Stimulated activated CD8-positive, alpha-beta memory T cell treated with anti-CD3 and anti-CD28 coated beads, Interleukin-4, amount 100 ng/mL, for 48 hours (primary cell): ENCODE results near the gene VANGL1.
"Not testable (repeated sequence)": the region's sequence is repeated elsewhere in the genome, so short reads cannot be mapped to it uniquely, and the experiment has no call there.

Experiments
- DNase-seq: peaks from one replicate; pipeline ENCODE4 v3.0.0-alpha.2; 2020

The VANGL1 gene

DNA sequence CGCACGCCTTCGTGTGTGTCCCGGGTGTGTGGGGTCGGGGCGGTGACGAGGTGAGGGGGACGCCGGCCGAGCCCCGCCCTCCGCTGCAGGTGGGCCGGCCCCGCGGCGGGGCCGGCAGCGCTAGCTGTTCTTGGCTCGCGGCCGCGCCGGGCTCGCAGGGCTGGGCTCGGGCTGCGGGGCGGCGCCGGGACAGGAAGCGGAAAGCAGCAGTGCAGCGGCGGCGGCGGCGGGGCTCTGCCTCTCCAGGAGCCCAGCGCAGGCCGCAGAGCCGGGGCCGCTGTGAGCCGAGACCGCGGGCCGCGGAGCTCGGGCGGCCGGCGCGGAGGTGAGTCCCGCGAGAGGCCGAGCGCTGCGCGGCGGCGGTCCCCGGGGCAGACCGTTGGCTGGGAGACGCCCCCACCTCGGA is at the start of gene VANGL1:
Gene VANGL1, plus strand, starts transcription at position 209 of the 406 bp plus-strand sequence. CDS start 9,444 bp downstream, outside the sequence.
- peak; percentile 69 for DNase-seq

- no peak for DNase-seq
Measured at GRCh38 chr1:115592264-115592663, 49.5 kb upstream of the VANGL1 start.

GRCh38 chr1:115593365-115594259 is 48.2 kb upstream of the VANGL1 start:
- no peak for DNase-seq

GRCh38 chr1:115594600-115594999 is 47.2 kb upstream of the VANGL1 start:
- DNase-seq, result no peak

DNA sequence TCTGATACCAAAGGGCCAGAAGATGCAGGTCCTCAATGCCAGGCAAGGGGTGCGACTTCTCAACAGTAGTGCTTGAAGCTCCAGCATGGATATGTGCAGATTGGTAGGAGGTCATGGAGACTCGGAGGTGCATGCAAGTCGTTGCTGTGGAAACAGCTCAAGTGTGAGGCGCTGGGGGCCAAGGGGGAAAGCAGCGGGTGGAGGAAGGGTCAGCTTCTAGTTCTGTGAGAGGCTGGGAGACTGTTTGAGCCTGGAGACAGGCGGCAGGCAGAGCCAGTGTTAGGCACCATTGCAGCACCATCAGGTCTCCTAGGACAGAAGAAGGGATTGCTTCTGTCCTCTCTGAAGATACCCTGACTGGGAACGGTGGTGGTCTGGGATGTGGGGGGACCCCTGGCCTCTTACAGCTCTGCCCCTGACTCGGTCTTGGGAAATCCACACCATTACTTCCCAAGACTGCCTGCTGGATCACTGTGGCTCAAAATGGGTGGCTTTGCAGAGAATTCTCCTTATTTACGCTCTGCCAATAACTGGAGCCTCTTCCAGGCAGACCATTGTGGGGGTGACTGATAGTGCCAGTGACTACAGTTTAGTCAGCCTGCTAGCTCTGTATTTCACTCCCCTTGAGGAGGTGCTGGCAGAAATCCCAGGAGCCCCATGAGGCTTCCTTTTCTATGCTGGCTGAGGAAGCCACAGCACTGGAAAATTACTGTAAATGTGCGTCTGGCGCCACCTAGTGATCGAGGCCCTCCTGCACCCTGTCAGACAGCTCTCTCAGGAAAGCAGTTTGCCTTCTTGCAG is 46.3 kb upstream of the VANGL1 start:
- DNase-seq, result peak; percentile 85

DNA sequence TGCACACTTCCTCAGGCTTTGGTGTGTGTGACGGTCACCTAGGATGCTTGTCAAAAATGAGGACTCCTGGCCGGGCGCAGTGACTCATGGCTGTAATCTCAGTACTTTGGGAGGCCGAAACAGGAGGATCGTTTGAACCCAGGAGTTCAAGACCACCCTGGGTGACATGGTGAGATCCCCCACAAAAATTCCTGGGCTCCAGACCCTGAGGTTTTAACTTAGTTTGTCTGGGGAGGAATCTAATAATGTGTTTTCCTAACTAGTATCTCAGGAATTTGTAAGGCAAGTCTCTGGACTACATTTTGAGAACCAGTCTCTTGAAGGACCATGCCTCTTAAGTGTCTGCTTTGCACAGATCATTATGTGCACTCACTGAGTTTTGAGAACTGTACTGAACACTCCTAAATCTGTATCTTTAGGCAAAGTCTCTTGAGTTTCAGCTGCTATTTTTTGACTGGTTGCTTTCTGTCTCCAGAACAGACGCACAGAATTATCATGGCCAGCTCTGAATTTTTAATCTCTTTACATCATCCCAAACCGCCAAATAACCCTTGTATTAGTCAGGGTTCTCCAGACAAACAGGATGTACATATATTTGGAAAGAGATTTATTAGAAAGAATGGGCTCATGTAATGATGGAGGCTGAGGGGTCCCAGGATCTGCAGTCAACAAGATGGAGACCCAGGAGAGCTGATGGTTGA is 45.5 kb upstream of the VANGL1 start:
- no peak for DNase-seq

DNA sequence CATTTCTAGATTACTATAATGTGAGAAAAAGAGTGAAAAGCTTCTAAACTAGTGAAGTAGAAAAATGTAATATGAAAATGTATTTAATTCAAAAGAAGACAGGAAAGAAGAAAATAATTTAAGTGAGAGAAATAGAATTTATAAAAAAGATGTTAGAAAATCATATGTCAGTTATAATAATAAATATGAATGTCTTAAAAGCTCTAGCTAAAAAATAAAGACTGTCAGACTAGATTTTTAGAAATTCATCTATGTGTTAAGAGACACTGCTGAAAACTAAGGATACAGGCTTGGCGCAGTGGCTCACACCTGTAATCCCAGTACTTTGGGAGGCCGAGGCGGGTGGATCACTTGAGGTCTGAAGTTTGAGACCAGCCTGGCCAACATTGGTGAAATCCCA is 37.3 kb upstream of the VANGL1 start:
- DNase-seq, result no peak

- DNase-seq, result no peak
Measured at GRCh38 chr1:115606305-115606704, 35.5 kb upstream of the VANGL1 start.

GRCh38 chr1:115609021-115609420 is 32.7 kb upstream of the VANGL1 start:
- DNase-seq, result no peak

- DNase-seq, result no peak
Measured at GRCh38 chr1:115613767-115614166, 28.0 kb upstream of the VANGL1 start.

DNA sequence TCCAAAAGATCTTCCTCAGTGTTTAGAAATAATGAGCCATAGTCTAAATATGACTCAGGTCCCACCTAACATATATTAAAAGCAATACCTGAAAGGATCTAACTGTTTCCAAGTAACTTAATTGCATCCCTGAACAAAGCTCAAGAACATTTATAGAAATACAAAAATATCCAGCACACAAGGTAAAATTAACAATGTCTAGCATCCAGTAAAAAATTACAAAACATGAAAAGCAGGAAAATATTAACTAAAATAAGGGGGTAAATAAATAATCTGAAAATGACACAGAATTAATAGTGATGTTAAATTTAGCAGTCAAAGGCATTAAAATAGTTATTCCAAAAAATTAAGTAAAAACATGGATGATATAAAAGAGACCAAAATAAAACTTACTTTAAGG is 21.3 kb upstream of the VANGL1 start:
- no peak for DNase-seq

GRCh38 chr1:115620950-115621349 is 20.8 kb upstream of the VANGL1 start:
- no peak for DNase-seq

DNA sequence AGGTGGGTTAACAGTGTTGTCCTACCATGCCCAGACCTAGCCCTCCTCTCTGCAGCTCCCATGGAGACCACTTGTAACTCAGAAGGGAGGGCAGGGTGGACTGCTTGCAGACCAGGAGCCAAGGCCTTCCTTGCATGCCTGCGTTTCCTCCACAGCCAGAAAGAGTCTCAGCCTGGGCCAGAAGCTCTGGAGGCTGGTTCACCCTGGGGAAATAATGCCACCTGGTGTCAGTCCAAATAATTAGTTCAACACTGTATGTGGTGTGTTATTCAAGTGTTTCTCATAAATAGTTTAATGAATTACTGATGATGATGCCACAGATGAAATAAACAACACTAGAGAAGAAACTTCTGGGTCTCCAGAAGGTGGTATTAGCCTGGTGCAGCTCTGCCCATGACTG is 16.9 kb upstream of the VANGL1 start:
- no peak for DNase-seq

DNA sequence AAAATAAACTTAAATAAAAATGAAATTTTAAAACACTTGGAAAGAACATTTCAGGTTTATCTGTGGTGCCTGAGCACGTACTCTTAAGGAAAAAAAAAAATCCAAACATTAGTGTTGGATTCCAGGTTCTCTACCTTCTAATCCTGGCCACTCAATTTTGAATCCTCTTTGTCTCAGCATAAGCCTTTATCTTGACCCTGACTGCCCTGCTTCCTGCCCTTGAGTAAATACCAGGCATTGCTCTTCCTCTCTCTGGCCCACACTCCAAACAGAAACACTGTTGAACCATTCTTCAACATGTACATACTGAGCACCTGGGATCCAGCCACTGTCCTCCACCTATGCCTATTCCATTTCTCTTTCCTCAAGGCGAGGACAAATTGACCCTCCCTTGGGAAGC is 11.4 kb upstream of the VANGL1 start:
- DNase-seq, result no peak

DNA sequence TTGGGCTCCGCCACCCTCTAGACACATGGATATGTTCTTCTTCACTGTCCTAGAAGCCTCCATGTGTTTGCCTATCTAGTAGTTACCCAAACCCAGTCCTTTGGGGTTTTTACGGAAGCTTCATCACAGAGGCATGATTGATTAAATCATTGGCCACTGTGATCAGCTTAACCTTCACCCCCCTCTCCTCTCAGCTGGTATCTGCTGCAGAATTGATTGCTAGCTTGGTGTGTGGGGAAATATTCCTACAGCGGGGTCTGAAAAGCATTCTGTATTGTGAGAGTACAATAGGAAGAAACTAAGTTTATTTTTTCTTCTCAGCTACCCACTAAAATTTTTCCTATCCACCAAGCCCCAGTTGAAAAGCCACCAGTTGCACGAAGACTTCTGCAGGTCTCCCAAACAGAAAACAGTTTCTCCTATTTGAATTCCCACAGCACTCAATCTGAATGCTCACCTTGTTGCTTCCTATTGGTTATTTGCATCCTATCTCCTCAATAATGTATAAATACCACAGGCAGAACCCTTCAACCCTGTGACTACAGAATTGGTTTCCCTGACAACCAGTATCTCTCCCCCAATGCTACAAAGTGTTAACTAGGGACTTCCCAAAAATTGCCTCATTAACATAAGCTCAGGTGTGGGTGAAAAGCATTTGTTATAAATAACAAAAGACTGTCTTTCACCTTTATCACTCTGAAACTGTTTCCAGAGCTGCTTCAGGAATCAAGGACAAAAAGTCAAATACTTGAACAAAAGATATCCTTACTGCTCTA is 9.3 kb upstream of the VANGL1 start:
- DNase-seq, result no peak

DNA sequence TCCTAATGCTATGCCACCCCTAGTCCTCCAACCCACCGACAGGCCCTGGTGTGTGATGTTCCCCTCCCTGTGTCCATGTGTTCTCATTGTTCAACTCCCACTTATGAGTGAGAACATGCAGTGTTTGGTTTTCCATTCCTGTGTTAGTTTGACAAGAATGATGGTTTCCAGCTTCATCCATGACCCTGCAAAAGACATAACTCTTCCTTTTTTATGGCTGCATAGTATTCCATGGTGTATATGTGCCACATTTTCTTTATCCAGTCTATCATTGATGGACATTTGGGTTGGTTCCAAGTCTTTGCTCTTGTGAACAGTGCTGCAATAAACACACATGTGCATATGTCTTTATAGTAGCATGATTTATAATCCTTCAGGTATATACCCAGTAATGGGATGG is 8.2 kb upstream of the VANGL1 start:
- DNase-seq, result not testable (repeated sequence)

DNA sequence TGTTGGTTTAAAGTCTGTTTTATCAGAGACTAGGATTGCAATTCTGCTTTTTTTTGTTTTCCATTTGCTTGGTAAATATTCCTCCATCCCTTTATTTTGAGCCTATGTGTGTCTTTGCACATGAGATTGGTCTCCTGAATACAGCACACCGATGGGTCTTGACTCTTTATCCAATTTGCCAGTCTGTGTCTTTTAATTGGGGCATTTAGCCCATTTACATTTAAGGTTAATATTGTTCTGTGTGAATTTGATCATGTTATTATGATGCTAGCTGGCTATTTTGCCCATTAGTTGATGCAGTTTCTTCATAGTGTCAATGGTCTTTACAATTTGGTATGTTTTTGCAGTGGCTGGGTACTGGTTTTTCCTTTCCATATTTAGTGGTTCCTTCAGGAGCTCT is 4.5 kb upstream of the VANGL1 start:
- not testable (repeated sequence) for DNase-seq

DNA sequence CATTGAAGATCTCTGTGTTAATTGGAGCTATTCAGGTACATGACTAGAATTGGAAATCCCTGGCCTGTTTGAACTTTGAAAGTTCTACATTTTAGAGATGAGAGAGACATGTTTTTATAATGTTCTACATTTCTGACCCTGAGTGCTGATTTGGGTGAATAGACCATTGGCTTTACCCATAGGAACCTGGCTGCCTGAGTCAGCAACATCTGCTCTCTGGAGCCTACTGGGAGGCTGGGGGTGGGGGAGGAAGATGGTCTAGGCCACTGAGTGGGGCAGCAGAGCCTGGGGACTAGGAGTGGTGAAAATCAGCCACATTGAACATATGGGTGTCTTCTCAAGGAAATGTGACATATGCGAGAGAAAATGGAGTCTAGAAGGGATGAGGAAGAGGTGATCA is 1.4 kb upstream of the VANGL1 start:
- no peak for DNase-seq

DNA sequence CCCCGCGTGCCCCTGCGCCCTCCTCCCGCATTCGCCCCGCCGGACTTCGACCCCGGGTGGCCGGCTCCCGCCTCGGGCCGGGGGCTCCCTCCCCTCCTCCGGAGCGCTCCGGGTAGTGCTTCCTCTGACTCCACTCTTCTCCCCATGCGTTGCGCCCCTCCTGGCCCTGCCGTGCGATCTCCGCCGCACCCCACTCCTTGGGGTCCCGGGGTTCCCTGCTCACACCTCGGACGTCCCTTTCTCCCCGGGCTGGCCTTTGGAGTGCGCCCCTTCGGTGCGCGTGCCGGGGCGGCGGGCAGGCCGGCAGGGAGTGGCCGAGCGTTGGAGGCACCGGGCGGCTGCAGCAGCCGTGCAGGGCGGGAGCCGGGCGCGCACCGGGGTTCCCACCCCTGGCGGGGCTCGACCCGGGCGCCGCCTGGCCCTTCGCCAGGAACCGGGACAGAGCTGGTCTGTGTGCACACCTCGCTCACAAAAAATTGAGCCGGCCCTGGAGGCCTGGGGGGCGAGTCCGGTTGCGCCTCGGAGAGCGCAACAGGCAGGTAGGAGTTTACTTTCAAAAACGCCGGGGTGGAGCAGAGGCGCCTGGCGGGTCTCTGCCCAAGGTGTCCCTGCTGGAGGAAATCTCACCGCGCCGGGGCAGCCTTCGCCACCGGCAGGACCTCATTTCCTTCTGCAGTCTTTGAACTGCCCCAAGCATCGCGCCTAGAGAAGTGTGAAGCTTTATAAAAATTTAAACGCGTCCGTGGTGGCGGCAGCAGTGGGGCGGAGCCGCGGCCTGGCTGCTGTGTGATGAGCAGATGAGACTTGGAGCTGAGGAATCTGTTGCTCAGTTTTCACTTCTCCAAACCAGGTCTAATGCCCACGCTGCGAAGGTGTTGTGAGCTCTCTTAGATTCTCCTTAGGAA is 650 bp downstream of the VANGL1 start:
- peak; percentile 63 for DNase-seq

- no peak for DNase-seq
Measured at GRCh38 chr1:115643225-115643624, 1.5 kb downstream of the VANGL1 start.

GRCh38 chr1:115643666-115644065 is 1.9 kb downstream of the VANGL1 start:
- no peak for DNase-seq
